SU-DHL-6 (cell line): ENCODE data around the gene VWC2L.

Source experiments
- H2AFZ ChIP-seq: fragments of 200-600 bp; sonication (generic); 2 replicates; pipeline ENCODE4 v1.6.1; 2014; ENCODE audit warnings: low read depth, mild to moderate bottlenecking, moderate library complexity, mixed read lengths, antibody characterized with exemption, low read length; ENCODE audit not compliant: severe bottlenecking
- H3F3A ChIP-seq: fragments of 200-600 bp; shearing (Covaris generic); 2 replicates; pipeline ENCODE4 v1.6.0; 2016; ENCODE audit warnings: antibody characterized with exemption, mild to moderate bottlenecking; ENCODE audit not compliant: insufficient read depth
- H3K27ac ChIP-seq: fragments of 200-600 bp; sonication (generic); 2 replicates; pipeline ENCODE4 v1.5.1; 2016; ENCODE audit warnings: low read depth, mild to moderate bottlenecking, low read length, moderate library complexity, mixed read lengths
- H3K27me3 ChIP-seq: fragments of 200-600 bp; sonication (generic), shearing (Covaris generic); 2 replicates; pipeline ENCODE4 v1.6.0; 2014; ENCODE audit warnings: mild to moderate bottlenecking, low read length
- H3K36me3 ChIP-seq: fragments of 200-600 bp; sonication (generic); 2 replicates; pipeline ENCODE4 v1.6.1; 2014; ENCODE audit warnings: mild to moderate bottlenecking, low read length, mixed read lengths
- H3K4me2 ChIP-seq: fragments of 300-600, 200-600 bp; shearing (Covaris generic), sonication (generic); 2 replicates; pipeline ENCODE4 v1.6.0; 2014; ENCODE audit warnings: low read length, low read depth, mild to moderate bottlenecking; ENCODE audit not compliant: poor library complexity, severe bottlenecking
- H3K4me3 ChIP-seq: fragments of 200-600 bp; sonication (generic); 2 replicates; pipeline ENCODE4 v1.5.1; 2014; ENCODE audit warnings: antibody characterized with exemption, low read length, mild to moderate bottlenecking, mixed read lengths; ENCODE audit not compliant: insufficient read depth, poor library complexity, severe bottlenecking
- H3K79me2 ChIP-seq: fragments of 200-600 bp; sonication (generic); 2 replicates; pipeline ENCODE4 v1.6.1; 2014; ENCODE audit warnings: mild to moderate bottlenecking, low read length, moderate library complexity; ENCODE audit not compliant: insufficient read depth
- H3K9ac ChIP-seq: fragments of 200-600 bp; sonication (generic); 2 replicates; pipeline ENCODE4 v1.7.0; 2014; ENCODE audit warnings: mild to moderate bottlenecking, low read length
- H3K9me2 ChIP-seq: fragments of 200-600 bp; sonication (generic); replicated peaks from 2 replicates; pipeline ENCODE4 v1.6.1; 2014; ENCODE audit warnings: low read length; ENCODE audit not compliant: insufficient read depth
- H3K9me3 ChIP-seq: fragments of 200-600 bp; sonication (generic); 2 replicates; pipeline ENCODE4 v1.6.1; 2014; ENCODE audit warnings: low read length, mixed read lengths; ENCODE audit not compliant: insufficient read depth
- H4K20me1 ChIP-seq: fragments of 200-600 bp; sonication (generic); 2 replicates; pipeline ENCODE4 v1.6.1; 2014; ENCODE audit warnings: low read depth, mild to moderate bottlenecking, antibody characterized with exemption, low read length, moderate library complexity, mixed read lengths
- EZH2phosphoT487 ChIP-seq: fragments of 200-600 bp; sonication (generic), shearing (Covaris generic); conservative IDR thresholded peaks from 2 replicates; pipeline ENCODE4 v1.6.1; 2018; ENCODE audit warnings: mild to moderate bottlenecking, antibody characterized with exemption, low read length, moderate library complexity, mixed read lengths
- TF ChIP-seq, protein P1 (sequence below): fragments of 200-600 bp; sonication (generic); IDR thresholded peaks from one replicate; pipeline ENCODE4 v1.5.1; 2017; ENCODE audit warnings: antibody characterized with exemption, mild to moderate bottlenecking, low read length, moderate library complexity; ENCODE audit not compliant: insufficient read depth, poor library complexity, severe bottlenecking

VWC2L gene

DNA sequence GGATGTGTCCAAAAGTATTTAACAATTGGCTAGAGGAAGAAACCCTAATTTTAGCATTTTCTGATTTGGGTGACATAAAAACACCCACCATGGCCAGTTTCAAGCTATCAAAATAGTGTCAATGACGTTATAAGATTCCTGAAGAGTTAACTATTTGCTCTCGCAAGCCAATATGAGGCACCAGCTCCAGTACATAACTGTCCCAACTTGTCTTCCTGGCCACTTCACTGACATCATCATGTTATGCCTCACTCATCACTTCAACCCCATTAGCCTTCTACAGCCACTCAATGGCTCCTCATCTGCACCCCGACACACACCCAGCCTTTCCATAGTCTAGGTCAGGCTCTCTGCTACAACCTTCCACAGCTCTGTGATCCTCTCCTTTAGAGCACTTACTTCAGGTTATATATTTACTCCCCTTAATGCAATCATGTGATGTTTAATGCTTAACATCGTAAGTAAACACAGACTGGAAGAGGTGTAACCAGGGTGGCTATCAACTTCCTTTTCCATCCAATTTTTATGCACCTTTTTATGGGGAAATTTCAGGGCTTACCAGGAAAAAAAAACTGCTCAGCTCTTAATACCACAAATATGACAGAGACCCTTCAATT lies 158.7 kb downstream of the VWC2L start:
- H3K9ac ChIP-seq = no peak overlapping the region
- no peak overlapping the region for H3K27ac ChIP-seq
- H4K20me1 ChIP-seq = no peaks in the 10 kb centered on the region
- no peak overlapping the region for H3K4me2 ChIP-seq
- no peaks in the 10 kb centered on the region for H3K36me3 ChIP-seq
- H3K27me3 ChIP-seq = no peaks in the 10 kb centered on the region
- H3K79me2 ChIP-seq = no peaks in the 10 kb centered on the region
- H3K9me3 ChIP-seq = no peaks in the 10 kb centered on the region
- H2AFZ ChIP-seq = no peak overlapping the region
- H3F3A ChIP-seq = no peaks in the 10 kb centered on the region
- TF ChIP-seq, protein P1, sequence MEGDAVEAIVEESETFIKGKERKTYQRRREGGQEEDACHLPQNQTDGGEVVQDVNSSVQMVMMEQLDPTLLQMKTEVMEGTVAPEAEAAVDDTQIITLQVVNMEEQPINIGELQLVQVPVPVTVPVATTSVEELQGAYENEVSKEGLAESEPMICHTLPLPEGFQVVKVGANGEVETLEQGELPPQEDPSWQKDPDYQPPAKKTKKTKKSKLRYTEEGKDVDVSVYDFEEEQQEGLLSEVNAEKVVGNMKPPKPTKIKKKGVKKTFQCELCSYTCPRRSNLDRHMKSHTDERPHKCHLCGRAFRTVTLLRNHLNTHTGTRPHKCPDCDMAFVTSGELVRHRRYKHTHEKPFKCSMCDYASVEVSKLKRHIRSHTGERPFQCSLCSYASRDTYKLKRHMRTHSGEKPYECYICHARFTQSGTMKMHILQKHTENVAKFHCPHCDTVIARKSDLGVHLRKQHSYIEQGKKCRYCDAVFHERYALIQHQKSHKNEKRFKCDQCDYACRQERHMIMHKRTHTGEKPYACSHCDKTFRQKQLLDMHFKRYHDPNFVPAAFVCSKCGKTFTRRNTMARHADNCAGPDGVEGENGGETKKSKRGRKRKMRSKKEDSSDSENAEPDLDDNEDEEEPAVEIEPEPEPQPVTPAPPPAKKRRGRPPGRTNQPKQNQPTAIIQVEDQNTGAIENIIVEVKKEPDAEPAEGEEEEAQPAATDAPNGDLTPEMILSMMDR = no peak
- TF ChIP-seq EZH2phosphoT487 = no peak
- H3K4me3 ChIP-seq = no peak overlapping the region
- no peaks in the 10 kb centered on the region for H3K9me2 ChIP-seq

DNA sequence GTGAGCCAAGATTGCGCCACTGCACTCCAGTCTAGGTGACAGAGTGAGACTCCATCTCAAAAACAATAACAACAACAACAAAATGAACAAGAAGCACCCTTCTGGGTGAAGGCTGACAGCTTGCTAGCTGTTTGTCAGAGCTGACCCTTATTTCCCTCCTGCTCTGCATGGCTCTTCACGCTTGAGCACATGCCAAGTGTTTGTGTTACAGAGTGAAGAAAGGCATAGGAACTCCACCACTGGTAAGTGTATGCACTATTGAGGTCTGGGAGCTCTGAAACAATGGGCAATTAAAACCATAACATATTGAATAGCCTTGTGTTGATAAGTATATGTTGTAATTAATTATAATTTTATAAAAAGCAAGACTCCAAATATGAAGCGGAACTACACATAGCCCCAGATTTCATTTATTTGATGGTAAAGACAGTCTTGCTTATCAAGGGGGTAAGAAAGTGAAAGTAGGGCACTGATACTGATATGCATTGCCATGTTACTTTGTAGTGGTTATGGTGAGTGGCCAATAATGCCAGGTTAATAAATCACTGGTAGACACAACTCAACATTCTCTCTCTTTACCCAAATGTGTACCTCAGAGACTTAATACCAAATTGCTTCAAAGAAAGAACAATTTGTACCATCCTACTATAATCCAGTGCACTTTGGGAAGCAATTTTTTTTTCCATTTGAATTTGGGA lies 163.4 kb downstream of the VWC2L start:
- no peaks in the 10 kb centered on the region for H3K9me3 ChIP-seq
- H3K27ac ChIP-seq = no peak overlapping the region
- H3K9ac ChIP-seq = no peak overlapping the region
- no peaks in the 10 kb centered on the region for H3K9me2 ChIP-seq
- H3K36me3 ChIP-seq = no peaks in the 10 kb centered on the region
- H3K79me2 ChIP-seq = no peaks in the 10 kb centered on the region
- H3K4me2 ChIP-seq = no peak overlapping the region
- no peaks in the 10 kb centered on the region for H3K27me3 ChIP-seq
- no peak overlapping the region for H2AFZ ChIP-seq
- H3K4me3 ChIP-seq = no peak overlapping the region
- no peaks in the 10 kb centered on the region for H4K20me1 ChIP-seq
- no peaks in the 10 kb centered on the region for H3F3A ChIP-seq
- TF ChIP-seq, protein P1 = no peak
- no peak for TF ChIP-seq EZH2phosphoT487

DNA sequence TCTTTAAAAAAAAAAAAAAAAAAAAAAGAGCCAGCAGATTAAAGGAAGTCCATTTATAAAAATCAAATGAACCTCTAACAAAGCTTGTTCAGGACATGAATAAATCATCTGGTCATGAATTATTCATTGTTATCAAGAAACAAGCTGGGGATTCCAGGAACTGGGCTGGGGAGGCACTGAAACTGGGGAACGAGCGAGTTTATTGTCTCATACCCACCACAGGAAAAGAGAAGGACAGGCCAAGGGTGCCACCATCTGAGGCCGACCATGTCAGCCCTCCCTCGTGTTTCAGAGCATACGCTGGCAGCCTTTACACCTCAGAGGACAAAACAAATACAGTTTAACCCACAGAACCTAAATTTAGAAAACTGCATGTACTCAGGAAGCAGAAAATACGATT lies 164.2 kb downstream of the VWC2L start:
- Histone ChIP-seq H3K4me2 (no peak overlapping the region), H3K36me3 (no peaks in the 10 kb centered on the region), H3K9ac (no peak overlapping the region), H3K27ac (no peak overlapping the region), H3F3A (no peaks in the 10 kb centered on the region), H3K79me2 (no peaks in the 10 kb centered on the region), H3K9me3 (no peaks in the 10 kb centered on the region), H2AFZ (no peak overlapping the region), H3K27me3 (no peaks in the 10 kb centered on the region), H3K9me2 (no peaks in the 10 kb centered on the region), H3K4me3 (no peak overlapping the region), H4K20me1 (no peaks in the 10 kb centered on the region)
- no peak for TF ChIP-seq EZH2phosphoT487
- TF ChIP-seq, protein P1 = no peak
